ENCODE measurements around the gene DBN1.

DBN1 gene

DNA sequence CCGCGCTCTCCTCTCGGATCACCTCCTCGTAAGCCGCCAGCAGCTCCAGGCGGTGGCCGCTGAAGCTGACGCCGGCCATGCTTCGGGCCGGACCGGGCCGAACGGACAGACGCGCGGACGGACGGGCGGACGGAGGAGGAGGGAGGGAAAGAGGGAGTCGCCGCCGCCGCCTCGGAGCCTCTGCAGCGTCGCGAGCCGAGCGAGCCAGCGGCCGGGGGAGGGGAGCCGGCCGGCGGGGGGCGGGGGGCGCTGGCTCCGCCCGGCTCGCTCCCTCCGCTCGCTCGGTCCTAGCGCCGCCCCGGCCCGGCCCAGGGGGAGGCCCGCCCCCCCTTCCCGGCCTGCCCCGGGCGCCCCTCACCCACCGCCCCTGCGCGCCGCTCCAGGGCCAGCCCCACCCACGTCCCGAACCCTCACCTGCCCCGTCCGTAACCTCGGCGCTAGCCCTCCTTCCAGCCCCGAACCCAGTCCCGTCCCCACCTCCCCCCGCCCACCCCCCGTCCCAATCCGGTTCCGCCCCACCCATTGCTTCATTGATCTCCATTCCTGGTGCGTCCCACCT lies at the start of gene DBN1:
Gene DBN1, minus strand, starts transcription at position 192 of the 559 bp plus-strand sequence. Its CDS starts 113 bp downstream, at position 79.
- H3K27ac ChIP-seq: peak within 1 kb of the TSS; percentile 68
- no peak for DNase-seq (ENCODE audit: low read depth, low spot score)

DNA sequence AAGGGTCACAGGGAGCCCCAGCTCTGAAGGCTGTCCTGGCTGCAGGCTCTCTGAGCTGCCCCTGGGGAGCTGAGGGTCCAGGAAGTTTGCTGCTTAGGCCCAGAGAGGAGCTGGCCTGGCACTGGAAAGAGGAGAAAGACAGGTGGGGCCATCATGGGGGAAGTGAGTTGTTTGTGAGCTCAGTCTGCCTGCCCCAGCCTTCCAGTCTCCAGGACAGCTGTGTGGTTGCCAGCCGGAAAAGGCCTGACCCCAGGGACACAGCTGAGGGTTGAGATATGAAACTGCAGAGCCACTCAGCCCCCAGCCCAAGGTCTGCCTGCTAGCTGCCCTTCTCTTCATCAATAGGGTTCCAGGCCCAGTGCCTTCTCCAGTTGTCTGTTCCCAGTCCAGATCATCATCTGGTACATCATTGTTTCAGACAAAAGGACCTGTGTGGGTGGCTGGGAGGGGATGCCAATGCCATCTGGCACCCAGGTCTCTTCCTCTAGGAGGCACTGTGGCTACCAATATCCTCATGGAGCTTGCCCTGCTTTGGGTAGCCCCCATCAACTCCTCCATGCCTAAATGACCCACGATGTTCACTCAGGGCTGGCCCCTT lies 47.6 kb upstream of the DBN1 start:
- no peak for DNase-seq (ENCODE audit: low read depth, low spot score)
- no peak overlapping the region for H3K27ac ChIP-seq

DNA sequence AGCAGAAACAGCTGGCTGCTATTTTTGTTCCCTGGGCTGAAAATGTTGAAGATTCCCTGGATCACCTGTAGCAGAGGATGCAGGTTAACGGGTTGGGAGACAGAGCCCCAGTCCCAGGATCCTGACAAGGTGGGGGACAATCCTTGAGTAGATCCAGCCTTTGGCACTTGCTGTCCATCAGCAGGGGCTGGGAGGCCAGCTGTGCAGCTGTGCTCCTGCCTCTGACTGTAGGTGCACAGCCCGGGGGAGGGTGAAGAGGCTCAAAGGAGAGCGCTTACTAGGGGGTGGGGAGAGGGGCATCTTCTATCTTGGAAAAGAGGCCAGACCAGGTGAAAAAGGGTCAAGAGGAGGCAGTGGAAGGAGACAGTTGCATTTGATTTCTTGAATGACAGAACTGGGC lies 46.8 kb upstream of the DBN1 start:
- no peak for DNase-seq (ENCODE audit: low read depth, low spot score)

DNA sequence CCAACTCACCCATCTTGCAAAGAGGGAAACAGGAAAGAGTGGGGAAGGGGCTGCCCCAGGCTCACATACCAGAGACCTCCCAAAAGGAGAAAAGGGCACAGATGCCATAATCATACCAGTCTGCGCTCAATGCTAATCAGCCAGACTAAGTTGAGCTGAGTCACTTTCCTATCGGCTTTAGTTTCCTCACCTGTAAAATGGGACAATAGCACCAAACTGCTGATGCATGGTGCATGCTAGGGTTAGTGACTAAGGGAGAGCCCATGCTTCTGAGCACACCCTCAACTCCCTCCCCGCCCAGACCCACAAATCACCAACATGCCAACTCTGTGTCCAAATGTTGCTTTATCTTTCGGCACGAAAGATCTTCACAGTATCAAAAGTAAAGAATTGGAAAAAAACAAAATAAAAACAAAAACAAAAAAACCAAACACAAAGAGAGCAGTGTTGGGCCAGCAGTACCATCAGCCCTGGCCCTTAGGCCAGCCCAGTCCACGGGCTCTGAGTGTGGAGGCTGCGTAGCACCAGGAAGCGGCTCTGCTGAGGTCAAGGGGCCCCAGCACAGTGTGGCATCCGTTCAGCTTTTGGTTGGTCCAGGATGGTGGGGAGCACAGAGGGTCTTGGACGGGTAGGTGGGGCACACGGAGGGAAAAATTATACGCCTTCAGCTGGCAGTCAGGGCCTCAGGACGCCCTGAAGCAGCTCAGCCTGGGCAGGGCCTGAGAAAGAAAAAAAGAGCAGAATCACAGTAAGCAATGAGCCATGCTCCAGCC lies 46.2 kb upstream of the DBN1 start:
- H3K27ac ChIP-seq: no peak overlapping the region
- DNase-seq (ENCODE audit: low read depth, low spot score): no peak

More for the DNA sequence above, 46.8 kb upstream of the DBN1 start:
- H3K27ac ChIP-seq: no peak overlapping the region

DNA sequence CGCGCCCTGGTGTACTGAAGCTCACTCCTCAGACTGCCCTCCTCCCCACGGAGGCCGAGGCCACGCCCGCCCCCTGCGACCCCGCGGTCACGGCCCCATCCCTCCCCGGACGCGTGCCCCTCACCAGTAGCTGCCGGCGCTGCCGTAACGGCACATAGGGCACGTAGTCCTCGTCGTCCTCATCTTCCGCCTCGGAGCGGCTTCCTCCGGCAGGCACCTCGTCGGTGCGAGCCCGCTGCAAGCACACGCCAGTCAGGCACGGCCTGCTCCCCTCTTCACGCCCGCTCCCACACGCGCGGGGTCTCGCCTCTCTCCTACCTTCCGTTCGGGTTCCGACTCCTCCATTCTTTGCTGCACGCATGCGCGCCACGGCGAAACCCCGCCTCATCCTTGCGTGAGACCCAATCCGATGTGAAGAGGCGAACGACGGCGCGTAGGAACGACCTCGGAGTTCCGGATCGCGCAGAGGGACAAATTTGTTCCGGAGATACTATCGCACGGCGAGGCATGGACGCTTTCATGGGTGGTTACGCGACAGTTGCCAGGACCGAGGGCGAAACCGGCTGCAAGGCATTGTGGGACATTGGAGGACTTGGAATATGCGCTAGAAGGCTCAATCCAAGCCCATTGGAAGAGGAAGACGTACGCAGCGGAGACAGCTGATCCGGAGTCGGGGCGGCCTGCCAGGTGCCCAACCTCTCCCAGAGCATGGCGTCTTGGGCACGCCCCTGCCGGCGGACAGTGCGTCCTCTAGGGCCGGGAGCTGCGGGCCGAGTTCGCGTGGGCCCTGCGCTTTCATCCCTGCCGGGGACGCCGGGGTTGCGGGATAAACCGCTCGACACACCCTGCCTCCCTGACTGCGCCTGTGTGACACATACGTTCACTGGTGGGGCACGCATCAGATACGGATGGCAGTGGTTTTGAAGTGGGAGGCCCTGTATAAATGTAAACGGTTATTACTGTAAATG lies 43.5 kb upstream of the DBN1 start, which contains the start of gene DDX41:
Gene DDX41, minus strand, starts transcription at position 361 of the 968 bp plus-strand sequence. Its CDS starts 16 bp downstream, at position 345.
- peak; percentile 93 for DNase-seq (ENCODE audit: low read depth, low spot score)
- H3K27ac ChIP-seq: peak within 1 kb of the TSS; percentile 86

DNA sequence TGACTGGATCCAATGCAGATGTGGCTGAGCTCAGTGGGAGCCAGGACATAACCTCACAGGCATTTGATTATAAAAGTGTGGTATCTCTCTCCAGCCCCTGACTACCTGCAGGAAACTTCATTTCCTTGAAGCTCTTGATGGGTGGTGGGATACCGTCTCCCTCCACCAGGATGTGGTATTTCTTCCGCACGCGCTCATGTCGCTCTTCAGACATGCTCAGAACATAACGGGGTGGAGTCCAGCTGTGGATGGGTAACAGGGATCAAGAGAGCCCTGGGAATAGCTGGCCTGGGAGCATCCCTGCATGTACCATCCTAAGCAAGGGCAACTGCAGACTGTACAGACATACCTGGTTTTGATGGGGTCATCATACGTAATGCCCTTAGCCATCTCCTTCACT lies 42.1 kb upstream of the DBN1 start:
- H3K27ac ChIP-seq: no peak overlapping the region

DNA sequence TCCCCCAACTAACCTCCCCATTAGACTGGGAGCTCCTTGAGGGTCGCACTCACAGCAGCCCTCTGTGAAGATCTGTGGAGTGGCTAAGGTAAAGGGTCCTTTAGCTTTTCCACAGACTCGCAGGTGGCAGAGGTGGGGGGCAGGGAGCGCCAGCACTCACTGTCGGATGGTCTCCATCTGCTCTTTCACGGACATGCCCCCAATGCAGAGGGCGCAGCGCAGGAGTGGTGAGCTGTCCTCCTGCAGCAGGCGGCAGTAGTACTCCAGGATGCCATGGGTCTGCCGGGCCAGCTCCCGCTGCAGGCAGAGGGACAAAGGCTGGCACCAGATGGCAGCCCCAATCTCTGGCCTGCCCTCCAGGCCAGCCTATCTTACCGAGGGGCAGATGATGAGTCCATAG lies 41.1 kb upstream of the DBN1 start:
- no peak for DNase-seq (ENCODE audit: low read depth, low spot score)
- H3K27ac ChIP-seq: no peak overlapping the region

More for the DNA sequence above, 42.1 kb upstream of the DBN1 start:
- DNase-seq (ENCODE audit: low read depth, low spot score): no peak

DNA sequence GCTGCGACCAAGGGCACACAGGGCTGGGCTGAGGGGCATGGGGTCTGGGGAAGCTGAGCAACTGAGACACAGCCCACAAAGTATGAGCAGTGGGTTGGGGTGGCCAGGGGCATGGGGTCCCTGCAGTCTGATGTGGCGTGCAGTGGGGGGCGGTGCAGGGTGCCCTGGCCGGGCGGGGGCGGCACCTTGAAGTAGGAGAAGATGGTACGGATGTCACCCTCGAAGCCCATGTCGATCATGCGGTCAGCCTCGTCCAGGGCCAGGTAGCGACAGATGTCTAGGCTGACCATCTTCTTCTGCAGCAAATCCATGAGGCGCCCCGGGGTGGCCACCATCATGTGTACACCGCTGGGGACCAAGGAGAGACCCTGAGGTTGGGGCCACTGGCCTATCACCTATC lies 40.1 kb upstream of the DBN1 start:
- H3K27ac ChIP-seq: no peak overlapping the region
- no peak for DNase-seq (ENCODE audit: low read depth, low spot score)

DNA sequence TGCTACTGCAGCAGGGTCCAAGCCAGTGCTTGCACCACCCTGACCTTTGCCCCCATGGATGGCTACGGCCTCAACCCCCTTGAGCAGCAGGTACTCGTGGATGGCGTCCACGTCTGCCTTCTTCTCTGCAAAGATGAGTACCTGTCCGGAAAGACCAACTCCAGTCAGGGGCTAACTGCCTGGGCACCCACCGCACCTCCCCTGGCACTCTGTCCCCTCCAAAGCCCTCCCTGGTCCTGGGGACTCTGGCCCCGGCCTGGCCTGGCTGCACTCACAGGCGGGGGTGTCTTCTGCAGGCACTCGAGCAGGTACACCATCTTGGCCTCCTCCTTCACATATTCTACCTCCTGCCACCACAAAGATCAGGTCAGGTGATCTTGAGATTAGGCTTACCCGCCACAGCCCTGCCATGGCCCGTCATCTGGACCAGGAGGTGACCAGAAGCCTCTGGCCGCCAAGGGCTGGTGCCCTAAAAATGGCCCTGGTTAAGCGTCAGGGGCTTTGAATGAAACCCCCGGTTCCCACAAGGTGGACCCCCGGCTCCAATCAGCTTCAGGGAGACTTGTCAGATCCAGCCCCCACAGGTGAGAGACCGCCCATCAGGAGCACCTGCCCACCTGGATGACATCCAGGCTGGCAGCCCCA lies 39.4 kb upstream of the DBN1 start:
- no peak overlapping the region for H3K27ac ChIP-seq
- DNase-seq (ENCODE audit: low read depth, low spot score): no peak

DNA sequence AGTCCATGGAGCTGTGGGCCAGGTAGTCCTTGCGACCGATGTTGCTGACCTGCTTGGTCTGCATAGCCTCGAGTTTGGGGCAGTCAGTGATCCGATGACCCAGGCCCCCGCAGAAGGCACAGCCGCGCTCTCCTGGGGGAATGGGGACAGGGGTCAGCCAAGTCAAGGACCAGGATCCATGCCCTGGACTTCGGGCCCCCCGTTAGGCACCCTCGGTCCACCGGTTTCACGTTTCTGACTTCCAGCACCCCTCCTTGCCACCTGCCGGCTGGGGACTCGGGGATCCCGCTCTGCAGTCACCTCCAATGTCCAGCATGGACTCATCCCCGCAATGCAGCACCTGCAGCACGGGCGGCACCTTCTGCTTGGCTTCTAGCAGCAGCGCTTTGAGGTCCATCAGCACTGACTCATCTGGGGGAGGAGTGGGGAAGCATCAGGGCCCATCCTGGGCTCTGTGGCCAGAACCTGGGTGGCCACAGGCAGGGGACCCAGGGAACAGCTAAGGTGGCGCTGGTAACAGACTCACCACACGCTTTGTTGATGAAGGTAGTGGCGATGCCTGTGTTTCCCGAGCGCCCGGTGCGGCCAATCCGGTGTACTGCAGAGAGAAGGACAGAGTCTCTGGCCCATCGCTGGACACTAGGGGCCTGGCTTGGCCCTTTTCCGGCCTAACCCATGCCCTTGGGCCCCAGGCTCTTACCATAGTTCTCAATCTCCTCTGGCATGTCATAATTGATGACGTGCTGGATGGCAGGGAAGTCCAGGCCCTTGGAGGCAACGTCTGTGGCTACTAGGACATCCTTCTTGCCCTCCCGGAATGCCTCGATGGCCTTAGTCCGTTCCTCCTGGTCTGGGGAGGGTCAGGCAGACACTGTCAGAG lies 38.6 kb upstream of the DBN1 start:
- no peak for DNase-seq (ENCODE audit: low read depth, low spot score)
- no peak overlapping the region for H3K27ac ChIP-seq

DNA sequence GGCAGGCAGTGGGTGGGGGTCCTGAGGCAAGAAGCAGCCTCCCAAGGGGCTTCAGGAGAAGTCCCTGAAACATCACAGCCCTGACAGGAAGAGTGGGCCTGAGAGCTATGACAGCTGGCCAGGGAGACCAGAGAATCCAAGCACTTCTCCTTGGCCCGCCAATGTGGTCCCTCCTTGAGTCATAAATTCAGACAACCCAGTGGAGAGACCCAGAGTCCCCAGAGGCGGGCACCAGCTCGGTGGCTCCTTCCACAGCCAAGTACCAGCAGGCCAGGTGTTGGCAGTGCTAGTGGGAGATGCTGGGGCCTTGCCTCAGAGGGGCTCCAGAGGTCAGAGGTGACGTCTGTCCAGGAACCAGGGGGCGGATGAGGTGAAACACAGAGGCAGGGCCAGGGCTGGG lies 37.7 kb upstream of the DBN1 start:
- H3K27ac ChIP-seq: no peak overlapping the region
- no peak for DNase-seq (ENCODE audit: low read depth, low spot score)

DNA sequence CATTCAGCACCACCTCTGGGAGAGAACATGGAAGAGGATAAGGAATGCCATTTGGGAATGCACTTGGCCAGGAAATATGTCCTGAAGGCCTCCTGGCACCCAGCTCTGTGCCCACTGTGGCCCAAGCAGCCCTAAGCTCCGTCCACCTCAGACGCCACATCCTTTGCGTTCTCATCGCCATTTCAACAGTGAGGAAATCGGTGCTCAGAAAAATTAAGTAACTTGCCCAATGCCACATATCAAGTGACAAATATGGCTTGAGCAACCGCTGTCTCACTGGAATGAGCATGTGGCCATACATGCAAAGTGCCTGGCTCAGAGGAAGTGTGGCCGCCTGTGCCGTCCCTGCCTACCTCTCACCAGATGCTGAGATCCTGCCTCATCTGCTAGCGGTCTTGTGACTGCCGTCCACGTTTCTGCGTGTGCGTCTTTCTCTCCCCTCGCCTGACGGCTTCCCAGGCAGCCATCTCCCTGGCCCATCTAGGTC lies 37.2 kb upstream of the DBN1 start:
- no peak overlapping the region for H3K27ac ChIP-seq
- no peak for DNase-seq (ENCODE audit: low read depth, low spot score)

DNA sequence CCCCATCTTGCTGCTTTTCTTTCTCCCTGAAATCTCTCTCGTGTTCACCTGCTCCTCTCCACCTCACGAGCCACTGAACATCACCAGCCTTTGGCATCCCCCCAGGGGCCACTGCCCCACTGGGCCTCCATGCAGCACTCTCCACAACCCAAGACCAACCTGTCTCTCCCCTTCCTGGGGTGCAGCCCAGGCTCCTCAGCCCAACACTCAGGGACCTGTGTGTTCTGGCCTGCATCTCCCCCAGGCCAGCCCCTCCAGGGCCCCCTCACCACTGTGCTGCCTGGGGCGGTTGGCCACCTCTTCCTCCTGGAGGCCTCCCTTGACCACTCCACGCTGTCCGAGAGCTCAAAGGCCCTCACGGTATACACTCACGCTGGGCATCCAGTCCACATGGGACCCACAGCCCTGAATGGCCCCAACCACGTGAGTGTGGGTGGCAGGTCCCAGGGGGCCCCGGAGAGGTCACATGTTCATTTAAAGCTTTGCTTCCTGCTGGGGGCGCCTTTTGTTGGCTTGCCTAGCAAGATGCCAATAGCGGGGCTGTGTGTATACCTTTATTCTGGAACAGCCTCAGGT lies 36.6 kb upstream of the DBN1 start:
- no peak for DNase-seq (ENCODE audit: low read depth, low spot score)
- H3K27ac ChIP-seq: no peak overlapping the region

DNA sequence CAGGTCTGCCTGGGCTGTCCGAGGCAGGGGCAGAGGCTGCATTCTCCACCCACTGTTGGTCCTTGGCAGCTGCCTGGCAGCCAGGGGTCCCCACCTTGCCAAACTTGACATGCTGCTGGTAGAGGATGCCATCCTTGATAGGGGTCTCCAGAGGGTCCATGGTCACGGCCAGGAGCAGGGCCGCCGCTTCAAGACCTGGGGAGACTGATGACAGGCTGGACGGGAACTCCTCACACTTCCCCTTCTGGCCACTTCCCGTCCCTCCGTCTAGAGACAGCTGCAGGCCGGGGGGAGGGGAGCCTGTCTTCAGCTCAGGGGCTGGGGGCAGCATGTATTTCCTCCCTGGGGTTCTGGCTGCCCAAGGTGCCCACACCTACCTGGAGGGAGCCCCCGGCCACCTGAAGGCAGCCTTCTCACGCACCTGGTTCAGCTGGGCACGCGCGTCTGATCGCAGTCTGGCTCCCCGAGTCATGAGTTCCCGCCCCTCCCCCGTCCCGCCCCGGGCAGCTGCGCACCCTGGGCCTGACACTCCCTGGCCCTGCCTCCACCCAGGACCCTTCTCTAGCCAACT lies 36.0 kb upstream of the DBN1 start, which contains the start of gene DOK3:
Gene DOK3, minus strand, starts transcription at position 446 of the 571 bp plus-strand sequence. Its CDS starts 286 bp downstream, at position 160.
- no peak within 1 kb of the TSS for H3K27ac ChIP-seq
- no peak for DNase-seq (ENCODE audit: low read depth, low spot score)

DNA sequence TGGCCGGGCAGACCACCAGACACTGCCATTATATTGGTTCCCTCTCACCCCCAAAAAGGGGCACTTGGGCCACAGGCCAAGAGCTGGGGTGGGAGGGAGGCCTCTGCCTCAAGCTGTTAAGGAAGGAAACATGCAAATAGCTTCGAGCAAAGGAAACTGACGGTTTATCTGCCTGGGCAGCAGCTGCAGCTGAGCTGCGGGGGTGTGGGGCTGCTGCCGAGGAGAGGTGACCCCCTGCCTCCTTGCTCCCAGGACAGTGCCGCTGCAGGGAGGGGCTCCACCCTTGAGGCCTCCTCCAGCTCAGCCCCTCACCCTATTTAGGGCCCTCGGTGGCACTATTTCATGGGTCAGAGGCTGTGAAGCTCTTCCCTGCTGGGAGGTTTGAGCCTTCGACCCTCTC lies 35.4 kb upstream of the DBN1 start:
- no peak for DNase-seq (ENCODE audit: low read depth, low spot score)
- H3K27ac ChIP-seq: no peak overlapping the region

DNA sequence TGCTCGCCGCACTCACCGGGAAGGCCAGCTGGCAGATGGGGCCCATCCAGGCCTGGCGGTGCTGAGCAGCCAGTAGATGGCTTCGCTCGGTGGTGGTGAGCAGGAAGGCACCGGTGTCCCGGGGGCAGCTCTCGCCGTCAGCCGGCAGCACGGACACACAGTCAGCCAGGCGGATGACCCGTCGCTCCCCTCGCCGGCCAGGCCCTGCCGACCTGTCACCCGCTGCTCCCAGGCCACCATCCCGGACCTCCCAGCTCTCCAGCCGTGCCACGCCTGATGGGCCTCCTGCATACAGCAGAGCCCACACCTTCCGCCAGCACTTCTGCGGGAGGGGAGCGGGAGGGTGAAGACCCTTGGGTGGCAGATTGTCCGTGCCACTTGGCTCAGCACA lies 34.8 kb upstream of the DBN1 start:
- no peak for DNase-seq (ENCODE audit: low read depth, low spot score)
- H3K27ac ChIP-seq: no peak overlapping the region

DNA sequence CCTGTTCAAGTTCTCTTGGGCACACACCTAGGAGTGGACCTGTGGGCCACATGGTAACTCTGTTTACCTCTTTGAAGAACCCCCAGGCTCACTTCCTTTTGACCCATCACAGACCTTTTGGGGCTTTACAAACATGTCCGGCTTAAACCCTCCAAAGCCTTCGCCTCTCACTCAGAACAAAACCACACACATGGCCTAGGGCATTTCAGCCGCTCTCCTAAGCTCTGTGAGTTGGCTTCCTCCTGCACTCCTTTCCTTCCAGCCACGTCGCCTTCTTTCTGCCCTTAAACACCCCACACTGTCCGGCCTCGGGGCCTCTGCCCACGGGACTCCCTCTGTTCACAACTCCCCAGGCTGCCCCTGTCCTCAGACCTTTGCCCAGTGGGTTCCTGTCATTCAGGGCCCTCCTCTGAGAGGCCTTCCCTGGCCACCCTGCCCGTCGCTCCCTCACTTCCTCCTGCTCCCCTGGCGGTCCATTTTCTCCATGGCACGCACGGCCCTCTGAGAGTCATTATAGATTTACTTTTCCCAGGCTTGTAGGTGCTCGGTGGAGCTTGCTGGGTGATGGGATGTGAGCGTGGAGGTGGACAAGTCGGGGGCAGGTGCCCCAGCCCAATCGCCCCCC lies 34.3 kb upstream of the DBN1 start:
- no peak overlapping the region for H3K27ac ChIP-seq
- DNase-seq (ENCODE audit: low read depth, low spot score): no peak

DNA sequence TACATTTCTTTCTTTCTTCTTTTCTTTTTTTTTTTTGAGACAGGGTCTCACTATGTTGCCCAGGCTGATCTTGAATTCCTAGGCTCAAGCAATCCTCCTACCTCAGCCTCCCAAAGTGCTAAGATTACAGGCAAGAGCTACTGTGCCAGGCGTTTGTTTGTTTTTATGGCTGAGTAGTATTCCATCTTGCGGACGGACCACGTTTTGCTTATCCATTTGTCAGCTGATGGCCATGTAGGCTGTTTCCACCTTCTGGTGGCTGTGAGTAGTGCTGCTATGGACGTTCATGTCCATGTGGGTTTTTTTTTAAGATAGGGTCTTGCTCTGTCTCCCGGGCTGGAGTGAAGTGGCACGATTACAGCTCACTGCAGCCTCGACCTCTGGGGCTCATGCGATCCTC lies 33.7 kb upstream of the DBN1 start:
- H3K27ac ChIP-seq: no peak overlapping the region
- DNase-seq (ENCODE audit: low read depth, low spot score): no peak
